ENCODE measurements around the gene TEDC1.

Gene TEDC1

DNA sequence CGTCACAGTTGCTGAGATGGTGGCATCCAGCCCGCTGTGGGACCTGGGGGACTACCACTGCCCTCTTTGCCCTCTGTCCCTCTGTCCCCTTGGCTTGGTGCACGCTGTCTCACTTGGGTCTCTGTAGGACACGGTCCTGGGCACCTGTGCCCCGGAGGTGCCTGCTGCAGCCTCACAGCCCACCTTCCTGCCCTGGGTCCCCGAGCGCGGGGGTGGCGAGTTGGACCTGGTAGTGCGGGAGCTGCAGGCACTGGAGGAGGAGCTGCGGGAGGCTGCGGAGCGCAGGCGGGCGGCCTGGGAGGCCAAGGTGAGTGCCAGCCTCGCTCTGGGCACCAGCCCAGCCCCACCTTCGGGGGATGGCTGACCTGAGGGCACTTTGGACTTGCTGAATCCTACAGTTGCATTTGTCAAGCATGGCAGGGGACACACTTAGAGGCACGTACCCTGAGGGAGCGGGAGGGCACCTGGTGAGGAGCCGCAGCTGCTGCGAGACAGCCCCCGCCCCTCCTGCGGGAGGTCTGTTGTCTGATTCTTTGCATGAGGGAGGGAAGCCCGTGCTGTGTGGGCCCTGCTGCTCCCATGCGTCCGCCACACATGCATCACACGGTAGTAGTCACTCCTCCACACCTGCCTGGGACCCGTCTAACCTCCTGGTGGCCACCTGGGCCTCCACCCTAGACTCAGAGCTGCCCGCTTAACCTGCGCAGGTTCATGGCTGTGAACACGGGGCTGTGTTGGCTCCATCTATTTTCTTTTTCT, 6.8 kb downstream of the TEDC1 start:
- TF ChIP-seq, protein P1, sequence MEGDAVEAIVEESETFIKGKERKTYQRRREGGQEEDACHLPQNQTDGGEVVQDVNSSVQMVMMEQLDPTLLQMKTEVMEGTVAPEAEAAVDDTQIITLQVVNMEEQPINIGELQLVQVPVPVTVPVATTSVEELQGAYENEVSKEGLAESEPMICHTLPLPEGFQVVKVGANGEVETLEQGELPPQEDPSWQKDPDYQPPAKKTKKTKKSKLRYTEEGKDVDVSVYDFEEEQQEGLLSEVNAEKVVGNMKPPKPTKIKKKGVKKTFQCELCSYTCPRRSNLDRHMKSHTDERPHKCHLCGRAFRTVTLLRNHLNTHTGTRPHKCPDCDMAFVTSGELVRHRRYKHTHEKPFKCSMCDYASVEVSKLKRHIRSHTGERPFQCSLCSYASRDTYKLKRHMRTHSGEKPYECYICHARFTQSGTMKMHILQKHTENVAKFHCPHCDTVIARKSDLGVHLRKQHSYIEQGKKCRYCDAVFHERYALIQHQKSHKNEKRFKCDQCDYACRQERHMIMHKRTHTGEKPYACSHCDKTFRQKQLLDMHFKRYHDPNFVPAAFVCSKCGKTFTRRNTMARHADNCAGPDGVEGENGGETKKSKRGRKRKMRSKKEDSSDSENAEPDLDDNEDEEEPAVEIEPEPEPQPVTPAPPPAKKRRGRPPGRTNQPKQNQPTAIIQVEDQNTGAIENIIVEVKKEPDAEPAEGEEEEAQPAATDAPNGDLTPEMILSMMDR (conservative IDR thresholded peaks at IDR 0.05; ENCODE audit: low read depth, low read length) = no peak

DNA sequence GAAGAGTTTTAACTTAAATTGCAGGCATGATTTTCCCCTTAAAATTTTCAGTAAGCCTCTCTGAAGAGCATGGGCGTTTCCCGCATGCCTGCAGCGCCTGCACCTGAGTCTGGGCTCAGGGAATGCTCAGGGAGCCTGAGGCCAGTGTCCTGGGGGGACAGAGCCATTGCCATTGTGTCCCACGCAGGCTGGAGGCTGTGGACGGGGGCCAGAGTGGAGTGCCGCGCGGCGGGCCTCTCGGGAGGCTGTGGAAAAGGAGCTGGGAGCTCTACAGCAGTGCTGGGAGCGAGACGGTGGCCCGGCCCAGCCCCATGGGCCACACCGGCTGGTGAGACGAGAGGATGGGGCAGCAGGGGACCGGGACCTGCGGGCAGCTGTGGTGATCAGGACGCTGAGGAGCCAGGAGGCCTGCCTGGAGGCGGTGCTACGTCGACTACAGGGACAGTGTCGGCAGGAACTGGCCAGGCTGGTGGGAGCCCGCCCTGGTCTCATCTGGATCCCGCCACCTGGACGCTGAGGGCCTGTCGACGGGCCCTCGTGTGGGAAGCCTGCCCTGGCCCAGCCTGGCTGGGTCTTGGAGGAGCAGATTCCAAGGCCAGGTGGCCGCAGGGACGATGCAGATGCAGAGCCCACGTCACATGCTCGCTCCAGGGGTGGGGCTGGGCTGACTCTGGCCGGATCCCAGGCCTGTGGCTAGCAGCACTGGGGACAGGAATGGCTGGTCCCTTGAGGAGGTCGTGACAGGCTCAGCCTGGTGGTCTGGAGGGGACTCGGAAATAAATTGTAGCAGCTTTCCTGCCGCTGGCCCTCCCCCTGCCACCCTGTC, 7.6 kb downstream of the TEDC1 start:
- TF ChIP-seq, protein P1 (conservative IDR thresholded peaks at IDR 0.05; ENCODE audit: low read depth, low read length) = no peak
- no peak for DNase-seq (ENCODE audit: low read depth)
- no peak overlapping the region for H3K4me3 ChIP-seq (ENCODE audit: low read length)

More for the DNA sequence above, 6.8 kb downstream of the TEDC1 start:
- no peak overlapping the region for H3K4me3 ChIP-seq (ENCODE audit: low read length)
- DNase-seq (ENCODE audit: low read depth) = no peak

- TF ChIP-seq, protein P1 (conservative IDR thresholded peaks at IDR 0.05; ENCODE audit: low read depth, low read length) = no peak
- DNase-seq (ENCODE audit: low read depth) = no peak
- no peak overlapping the region for H3K4me3 ChIP-seq (ENCODE audit: low read length)
Measured at GRCh38 chr14:105499256-105500035, 8.4 kb downstream of the TEDC1 start.

DNA sequence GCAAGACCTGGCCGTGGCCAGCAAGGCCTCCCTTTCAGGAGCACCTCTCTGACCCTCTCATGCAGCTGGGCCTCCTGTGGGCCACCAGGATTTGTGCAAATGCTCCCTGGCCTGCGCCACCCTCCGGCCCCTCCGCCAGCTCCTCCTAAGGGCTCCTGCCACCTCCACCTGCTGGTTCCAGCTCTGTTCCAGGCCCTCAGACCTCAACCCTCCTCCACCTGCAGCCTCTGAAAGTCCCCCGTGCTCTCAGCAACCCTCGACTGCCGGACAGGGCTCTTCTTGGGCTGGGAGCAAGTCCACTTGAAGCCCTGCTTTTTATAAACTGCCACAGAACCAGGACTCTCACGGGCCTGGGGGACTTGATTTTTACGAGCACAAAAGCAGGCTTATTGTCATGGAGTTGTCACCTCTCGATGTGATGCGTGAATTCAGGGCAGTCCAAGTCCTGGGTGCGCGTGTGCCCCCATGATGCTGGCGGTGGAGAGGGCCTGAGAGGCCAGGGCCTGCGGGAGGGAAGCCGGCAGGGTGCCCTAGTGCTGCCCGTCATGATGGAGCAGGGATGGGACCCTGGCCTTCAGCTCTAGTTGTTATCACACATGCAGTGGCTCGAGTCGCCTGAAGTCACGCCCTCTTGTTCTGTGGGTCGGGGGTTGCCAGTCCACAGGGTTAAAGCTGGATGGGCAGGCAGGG, 9.1 kb downstream of the TEDC1 start:
- TF ChIP-seq, protein P1 (conservative IDR thresholded peaks at IDR 0.05; ENCODE audit: low read depth, low read length) = no peak
- DNase-seq (ENCODE audit: low read depth) = no peak

DNA sequence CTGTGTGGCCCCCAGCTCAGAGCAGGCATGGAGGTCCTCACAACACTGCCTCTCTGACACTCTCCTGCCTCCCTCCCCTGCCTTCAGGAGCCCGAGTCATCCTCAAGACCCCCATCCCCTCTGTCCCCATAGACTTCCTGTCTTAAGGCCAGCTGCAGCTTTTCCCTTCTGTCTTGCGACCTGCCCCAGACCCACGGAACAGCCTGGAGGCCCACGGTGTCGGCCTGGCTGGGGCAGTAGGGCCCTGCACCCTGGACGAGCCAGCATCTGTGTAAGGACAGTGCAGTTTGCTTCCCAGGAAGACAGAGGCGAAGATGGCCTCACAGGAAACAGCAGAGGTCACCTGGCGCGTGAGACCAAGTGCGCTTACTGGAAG, 9.7 kb downstream of the TEDC1 start:
- TF ChIP-seq, protein P1 (conservative IDR thresholded peaks at IDR 0.05; ENCODE audit: low read depth, low read length) = no peak
- no peak overlapping the region for H3K4me3 ChIP-seq (ENCODE audit: low read length)
- DNase-seq (ENCODE audit: low read depth) = no peak

More for the DNA sequence above, 9.1 kb downstream of the TEDC1 start:
- no peak overlapping the region for H3K4me3 ChIP-seq (ENCODE audit: low read length)

GRCh38 chr14:105501504-105502291, 10.7 kb downstream of the TEDC1 start:
- H3K4me3 ChIP-seq (ENCODE audit: low read length) = no peak overlapping the region
- TF ChIP-seq, protein P1 (conservative IDR thresholded peaks at IDR 0.05; ENCODE audit: low read depth, low read length) = no peak
- no peak for DNase-seq (ENCODE audit: low read depth)
